ENCODE data around the gene ASB10. TPM values are rescaled to one million over a fixed set of nuclear protein-coding genes. Genes with fewer than 3 reads are reported as not detected.

ASB10 gene
- total RNA-seq, 1 donor from 2014 or later = not detected

DNA sequence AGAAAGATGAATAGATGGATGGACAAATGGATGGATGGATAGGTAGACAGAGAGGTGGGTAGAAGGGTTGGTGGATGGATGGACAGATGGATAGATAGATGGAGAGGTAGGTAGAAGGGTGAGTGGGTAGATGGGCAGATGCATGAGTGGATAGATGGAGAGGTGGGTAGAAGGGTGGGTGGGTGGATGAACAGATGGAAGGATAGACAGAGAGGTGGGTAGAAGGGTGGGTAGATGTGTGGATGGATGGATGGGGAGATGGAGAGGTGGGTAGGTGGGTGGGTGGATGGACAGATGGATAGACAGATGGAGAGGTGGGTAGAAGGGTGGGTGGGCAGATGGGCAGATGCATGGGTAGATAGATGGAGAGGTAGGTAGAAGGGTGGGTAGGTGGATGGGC lies 10.9 kb upstream of the ASB10 start:
- Histone ChIP-seq H3K36me3 (no peaks in the 10 kb centered on the region), H3K4me3 (no peak overlapping the region), H3K27me3 (no peaks in the 10 kb centered on the region), H3K27ac (no peak overlapping the region), H3K4me1 (no peaks in the 10 kb centered on the region), H3K9me3 (no peaks in the 10 kb centered on the region)
- no peak for DNase-seq (ENCODE audit: low spot score in 2 of 2)
- TF ChIP-seq, protein P1, sequence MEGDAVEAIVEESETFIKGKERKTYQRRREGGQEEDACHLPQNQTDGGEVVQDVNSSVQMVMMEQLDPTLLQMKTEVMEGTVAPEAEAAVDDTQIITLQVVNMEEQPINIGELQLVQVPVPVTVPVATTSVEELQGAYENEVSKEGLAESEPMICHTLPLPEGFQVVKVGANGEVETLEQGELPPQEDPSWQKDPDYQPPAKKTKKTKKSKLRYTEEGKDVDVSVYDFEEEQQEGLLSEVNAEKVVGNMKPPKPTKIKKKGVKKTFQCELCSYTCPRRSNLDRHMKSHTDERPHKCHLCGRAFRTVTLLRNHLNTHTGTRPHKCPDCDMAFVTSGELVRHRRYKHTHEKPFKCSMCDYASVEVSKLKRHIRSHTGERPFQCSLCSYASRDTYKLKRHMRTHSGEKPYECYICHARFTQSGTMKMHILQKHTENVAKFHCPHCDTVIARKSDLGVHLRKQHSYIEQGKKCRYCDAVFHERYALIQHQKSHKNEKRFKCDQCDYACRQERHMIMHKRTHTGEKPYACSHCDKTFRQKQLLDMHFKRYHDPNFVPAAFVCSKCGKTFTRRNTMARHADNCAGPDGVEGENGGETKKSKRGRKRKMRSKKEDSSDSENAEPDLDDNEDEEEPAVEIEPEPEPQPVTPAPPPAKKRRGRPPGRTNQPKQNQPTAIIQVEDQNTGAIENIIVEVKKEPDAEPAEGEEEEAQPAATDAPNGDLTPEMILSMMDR (IDR thresholded peaks at IDR 0.05) = no peak
- intact Hi-C loops (cut with DNase I) = no loop called here

DNA sequence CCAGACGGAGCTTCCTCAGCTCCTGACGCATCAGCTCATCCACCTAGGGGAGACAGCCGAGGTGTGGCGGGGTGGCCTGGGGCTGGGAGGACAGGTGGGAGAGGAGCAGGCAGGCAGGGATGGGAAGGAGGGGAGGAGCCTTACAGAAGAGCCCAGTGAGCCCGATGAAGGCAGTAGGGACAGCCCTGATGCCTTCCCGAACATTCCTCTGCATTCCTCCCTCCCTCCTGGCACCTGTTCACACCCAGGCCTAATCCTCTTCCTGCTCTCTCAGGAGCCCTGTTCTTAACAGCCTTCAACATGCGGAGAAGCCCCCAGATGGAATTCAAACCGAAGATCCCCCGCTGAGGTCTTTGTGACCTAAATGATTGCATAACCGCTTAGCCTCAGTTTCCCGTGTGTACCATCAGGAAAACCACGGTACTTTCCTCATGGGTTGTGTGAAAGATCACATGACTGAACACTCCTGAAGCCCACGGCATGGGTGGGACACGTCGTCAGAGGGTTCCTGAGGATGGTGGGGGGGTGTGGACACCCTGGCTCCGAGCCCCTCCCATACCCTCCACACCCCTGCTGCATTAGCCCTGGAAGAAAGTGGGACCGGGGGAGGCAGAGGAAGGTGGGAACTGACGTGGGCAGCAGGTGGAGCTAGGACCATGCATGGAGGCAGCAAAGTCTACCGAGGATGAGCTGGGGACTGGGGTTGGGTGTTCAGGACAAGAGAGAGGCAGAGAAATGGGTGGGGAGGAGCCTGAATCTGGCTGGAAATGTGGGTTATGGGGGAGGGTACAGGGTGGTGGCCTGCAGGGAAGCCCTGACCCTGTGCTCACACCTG lies 8.8 kb upstream of the ASB10 start:
- Histone ChIP-seq H3K4me1 (no peaks in the 10 kb centered on the region), H3K36me3 (no peaks in the 10 kb centered on the region), H3K27me3 (no peaks in the 10 kb centered on the region), H3K27ac (no peak overlapping the region), H3K4me3 (no peak overlapping the region), H3K9me3 (no peaks in the 10 kb centered on the region)
- intact Hi-C loops (cut with DNase I) = no loop called here
- no peak for DNase-seq (ENCODE audit: low spot score in 2 of 2)
- TF ChIP-seq, protein P1 (IDR thresholded peaks at IDR 0.05) = no peak

DNA sequence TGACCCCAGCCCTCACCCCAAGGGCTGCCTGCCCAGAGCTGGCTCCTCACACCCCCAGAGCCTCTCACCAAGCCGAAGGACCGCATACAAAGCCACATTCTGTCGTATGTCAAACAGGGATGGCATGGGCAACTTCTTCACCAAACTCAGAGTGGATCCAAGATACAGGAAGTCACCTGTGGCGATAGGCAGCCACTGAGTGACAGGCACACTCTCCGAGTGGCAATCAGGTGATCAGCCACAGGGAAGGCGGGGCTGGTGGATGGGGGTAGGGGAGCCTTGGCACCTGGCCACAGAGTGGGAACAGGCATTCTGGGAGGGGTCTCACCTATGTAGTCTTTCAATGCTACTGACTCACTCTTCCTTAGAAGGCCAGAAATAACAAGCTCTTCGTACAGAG lies 7.1 kb upstream of the ASB10 start:
- no peaks in the 10 kb centered on the region for H3K36me3 ChIP-seq
- TF ChIP-seq, protein P1 (IDR thresholded peaks at IDR 0.05) = no peak
- H3K27me3 ChIP-seq = no peaks in the 10 kb centered on the region
- no peaks in the 10 kb centered on the region for H3K9me3 ChIP-seq
- H3K4me3 ChIP-seq = no peak overlapping the region
- intact Hi-C loops (cut with DNase I) = no loop called here
- no peak overlapping the region for H3K27ac ChIP-seq
- no peaks in the 10 kb centered on the region for H3K4me1 ChIP-seq
- DNase-seq (ENCODE audit: low spot score in 2 of 2) = no peak

DNA sequence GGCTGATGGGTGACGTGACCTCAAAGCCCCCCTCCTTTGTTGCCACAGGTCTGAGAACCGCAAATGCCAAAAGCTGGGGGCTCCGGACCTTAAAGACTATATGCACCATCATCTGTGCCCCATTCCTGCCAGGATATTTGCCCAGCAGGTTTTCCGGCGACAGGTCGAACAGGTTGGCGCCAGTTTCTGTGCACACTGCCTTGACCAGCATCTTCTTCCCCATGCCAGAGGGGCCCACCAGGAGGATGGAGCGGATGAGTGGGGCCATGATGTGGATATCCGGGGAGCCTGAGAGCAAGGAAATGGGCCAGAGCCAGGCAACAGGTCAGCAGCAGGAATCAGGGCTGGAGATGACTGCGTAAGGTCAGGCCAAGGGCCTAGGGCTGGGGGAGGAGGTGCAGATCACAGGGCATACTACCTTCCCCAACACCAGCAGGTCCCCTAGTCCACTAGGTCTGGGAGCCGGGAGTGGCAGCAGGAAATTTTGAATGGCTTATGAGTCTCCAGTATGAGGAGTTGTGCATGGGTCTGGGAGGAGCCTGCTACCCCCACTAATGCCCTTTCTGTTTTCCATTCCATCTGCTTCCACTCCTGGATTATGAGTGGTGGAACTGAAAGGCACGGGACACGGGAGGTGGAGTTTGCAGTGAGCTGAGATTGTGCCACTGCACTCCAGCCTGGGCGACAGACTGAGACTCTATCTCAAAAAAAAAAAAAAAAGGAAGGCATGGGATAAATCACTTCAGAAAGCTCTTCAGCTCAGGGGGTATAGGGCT lies 6.3 kb upstream of the ASB10 start:
- Histone ChIP-seq H3K27ac (no peak overlapping the region), H3K36me3 (no peaks in the 10 kb centered on the region), H3K4me1 (no peaks in the 10 kb centered on the region), H3K4me3 (no peak overlapping the region), H3K27me3 (no peaks in the 10 kb centered on the region), H3K9me3 (no peaks in the 10 kb centered on the region)
- TF ChIP-seq, protein P1 (IDR thresholded peaks at IDR 0.05) = no peak
- DNase-seq (ENCODE audit: low spot score in 2 of 2) = no peak
- intact Hi-C loops (cut with DNase I) = no loop called here

DNA sequence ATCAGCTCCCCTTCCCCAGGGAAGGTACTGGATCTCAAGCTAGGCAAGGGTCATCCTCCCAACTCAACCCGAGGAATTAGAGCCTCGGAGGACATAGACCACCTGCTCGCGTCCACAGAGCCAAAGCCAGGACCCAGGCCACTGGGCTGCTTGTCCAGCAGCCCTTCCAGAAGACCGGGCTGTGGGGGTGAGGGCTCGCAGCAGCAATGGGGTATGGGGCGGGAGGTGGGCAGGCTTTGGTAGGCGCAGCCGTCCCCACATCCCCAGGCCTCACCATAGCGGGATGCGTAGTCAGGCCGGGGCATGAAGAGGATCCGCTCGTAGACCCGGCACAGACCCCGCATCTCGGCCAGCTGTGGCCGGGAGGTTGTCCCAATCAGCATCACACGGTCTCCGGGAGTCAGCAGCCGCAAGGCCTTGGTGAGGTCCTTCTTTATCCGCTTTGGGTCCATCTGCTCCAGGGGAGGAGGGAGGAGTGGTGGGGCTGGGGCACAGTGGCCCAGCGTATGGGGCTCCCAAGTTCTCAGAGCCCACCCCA lies 5.0 kb upstream of the ASB10 start:
- Histone ChIP-seq H3K27ac (no peak overlapping the region), H3K4me3 (no peak overlapping the region), H3K4me1 (no peaks in the 10 kb centered on the region), H3K36me3 (no peaks in the 10 kb centered on the region), H3K27me3 (no peaks in the 10 kb centered on the region), H3K9me3 (no peaks in the 10 kb centered on the region)
- no peak for DNase-seq (ENCODE audit: low spot score in 2 of 2)
- intact Hi-C loops (cut with DNase I) = no loop called here
- TF ChIP-seq, protein P1 (IDR thresholded peaks at IDR 0.05) = no peak
